Posterior cingulate gyrus (tissue), 11 donors: Measurements from ENCODE around the gene UBXN7.
"Not testable (repeated sequence)": the region's sequence is repeated elsewhere in the genome, so short reads cannot be mapped to it uniquely, and the experiment has no call there.

Source experiments
- DNase-seq, 10 donors: peaks; one replicate each; pipeline versions ENCODE4 v3.0.0 to v3.0.0-alpha.2; 2020 to 2021; ENCODE audit warnings: mixed read lengths in 3 of 10
- intact Hi-C: fragments of 100-400 bp; cut with DNase I; formaldehyde crosslinking; loops from one replicate; pipeline ENCODE4 v1.15.1; 2023

UBXN7 gene

GRCh38 chr3:196421668-196422067 lies 10.6 kb downstream of the UBXN7 start:
- DNase-seq, intact Hi-C loops: not testable (repeated sequence)

GRCh38 chr3:196419386-196419785 lies 12.8 kb downstream of the UBXN7 start:
- intact Hi-C loops, result no loop called here
- no peak for DNase-seq

- DNase-seq, result no peak
- intact Hi-C loops, result no loop called here
Measured at GRCh38 chr3:196418601-196419000, 13.6 kb downstream of the UBXN7 start.

GRCh38 chr3:196414469-196414868 lies 17.8 kb downstream of the UBXN7 start:
- intact Hi-C loops, result no loop called here
- DNase-seq, result no peak

GRCh38 chr3:196412704-196413103 lies 19.5 kb downstream of the UBXN7 start:
- intact Hi-C loops, result no loop called here
- no peak for DNase-seq

GRCh38 chr3:196409409-196409808 lies 22.8 kb downstream of the UBXN7 start:
- intact Hi-C loops, result no loop called here
- DNase-seq, result no peak

- DNase-seq, result no peak
- intact Hi-C loops, result no loop called here
Measured at GRCh38 chr3:196408565-196409300, 23.5 kb downstream of the UBXN7 start.

GRCh38 chr3:196406811-196407470 lies 25.3 kb downstream of the UBXN7 start:
- no peak for DNase-seq
- intact Hi-C loops, result no loop called here

- intact Hi-C loops, result no loop called here
- DNase-seq, result no peak
Measured at GRCh38 chr3:196400331-196400730, 31.9 kb downstream of the UBXN7 start.

- intact Hi-C loops, result no loop called here
- no peak for DNase-seq
Measured at GRCh38 chr3:196399485-196399945, 32.7 kb downstream of the UBXN7 start.

GRCh38 chr3:196398782-196399181 lies 33.4 kb downstream of the UBXN7 start:
- intact Hi-C loops, result no loop called here

GRCh38 chr3:196397941-196398340 lies 34.3 kb downstream of the UBXN7 start:
- intact Hi-C loops, result no loop called here

More at GRCh38 chr3:196398782-196399181, 33.4 kb downstream of the UBXN7 start:
- no peak for DNase-seq

GRCh38 chr3:196390116-196390515 lies 42.1 kb downstream of the UBXN7 start:
- DNase-seq, result no peak
- intact Hi-C loops, result no loop called here

More at GRCh38 chr3:196397941-196398340, 34.3 kb downstream of the UBXN7 start:
- DNase-seq, result no peak

GRCh38 chr3:196388956-196389355 lies 43.3 kb downstream of the UBXN7 start:
- intact Hi-C loops, result no loop called here
- DNase-seq, result no peak

GRCh38 chr3:196387941-196388340 lies 44.3 kb downstream of the UBXN7 start:
- intact Hi-C loops, DNase-seq: not testable (repeated sequence)

GRCh38 chr3:196386797-196387196 lies 45.4 kb downstream of the UBXN7 start:
- DNase-seq, intact Hi-C loops: not testable (repeated sequence)

GRCh38 chr3:196386034-196386433 lies 46.2 kb downstream of the UBXN7 start:
- intact Hi-C loops, DNase-seq: not testable (repeated sequence)

GRCh38 chr3:196385446-196385845 lies 46.8 kb downstream of the UBXN7 start:
- DNase-seq, intact Hi-C loops: not testable (repeated sequence)

- DNase-seq, result no peak
- intact Hi-C loops, result no loop called here
Measured at GRCh38 chr3:196378146-196378841, 53.9 kb downstream of the UBXN7 start.

- intact Hi-C loops, result no loop called here
- DNase-seq, result no peak
Measured at GRCh38 chr3:196377321-196377720, 54.9 kb downstream of the UBXN7 start.

- no peak for DNase-seq
- intact Hi-C loops, result no loop called here
Measured at GRCh38 chr3:196365736-196366135, 66.5 kb downstream of the UBXN7 start.
